K562 (cell line): Measurements from ENCODE around the gene SLC2A6. TPM values are rescaled to one million over a fixed set of nuclear protein-coding genes. Genes with fewer than 3 reads are reported as not detected.

ENCODE experiments used
- ATAC-seq: fragments of 200-7000 bp; cut with Tn5 transposase; 3 replicates; pipeline ENCODE4 v1.9.1; 2020; ENCODE audit warnings: moderate library complexity
- BruUV-seq: library from RNA; stranded (reverse); fragments of 400-500 nt; replicated peaks from 2 replicates; lab custom pipeline; 2021; lab: Mats Ljungman, UMichigan
- CTCF ChIA-PET: fragments of 300-600 bp; formaldehyde crosslinking; extraction: SDS; loops from one replicate; lab custom pipeline; 2021; ENCODE audit warnings: low intra/inter-chr PET ratio; lab: Yijun Ruan, JAX
- POLR2A ChIA-PET: fragments of 300-600, 350-650 bp; sonication (Branson Sonifier 250); formaldehyde crosslinking; extraction: SDS; loops from one replicate; lab custom pipeline; 2021; ENCODE audit warnings: antibody characterized with exemption, inconsistent platforms; lab: Yijun Ruan, JAX
- DNase-seq, 4 experiments: peaks; one replicate each; pipeline versions ENCODE4 v3.0.0 to v3.0.0-alpha.2; 2011 to 2018; ENCODE audit warnings: low spot score in 3 of 4, mixed read lengths in 3 of 4; ENCODE audit errors: extremely low read depth in 1 of 4
- FAIRE-seq: peaks from 2 replicates; lab custom pipeline; 2011; peaks lifted over from hg19 to GRCh38; lab: Jason Lieb, UNC
- H2AFZ ChIP-seq: 2 replicates; pipeline ENCODE4 v1.6.0; 2011; ENCODE audit warnings: low read depth, low read length, control low read depth, inconsistent platforms
- H3K27ac ChIP-seq: fragments of 200-600 bp; 3 replicates; pipeline ENCODE4 v1.8.0; 2011; ENCODE audit warnings: low read depth, mild to moderate bottlenecking, control low read depth, inconsistent platforms, low read length, moderate library complexity, mixed read lengths; ENCODE audit errors: extremely low read depth
- H3K27me3 ChIP-seq, 2 experiments: fragments of 300-600 bp in 1 of 2; 2 replicates in 1 of 2; 3 replicates in 1 of 2; pipeline versions ENCODE4 v1.6.0 to v1.8.0; 2011; ENCODE audit warnings: inconsistent platforms in 2 of 2, low read length in 2 of 2, mild to moderate bottlenecking in 1 of 2, mixed read lengths in 1 of 2, moderate library complexity in 1 of 2; ENCODE audit not compliant: control insufficient read depth in 2 of 2, insufficient read depth in 2 of 2
- H3K36me3 ChIP-seq: fragments of 300-600 bp; 3 replicates; pipeline ENCODE4 v1.8.0; 2011; ENCODE audit warnings: mild to moderate bottlenecking, low read length, inconsistent platforms; ENCODE audit not compliant: control insufficient read depth, insufficient read depth
- H3K4me1 ChIP-seq, 2 experiments: fragments of 200-600 bp in 1 of 2; replicated peaks in 1 of 2; 2 replicates in 1 of 2; 3 replicates in 1 of 2; pipeline versions ENCODE4 v1.5.1 to v1.8.0; 2011; ENCODE audit warnings: inconsistent platforms in 2 of 2, low read length in 2 of 2, mild to moderate bottlenecking in 1 of 2, mixed read lengths in 1 of 2, moderate library complexity in 1 of 2; ENCODE audit not compliant: control insufficient read depth in 2 of 2, insufficient read depth in 2 of 2
- H3K4me2 ChIP-seq: 2 replicates; pipeline ENCODE4 v1.6.1; 2011; ENCODE audit warnings: low read length, control low read depth, inconsistent platforms, mixed read lengths; ENCODE audit not compliant: insufficient read depth
- H3K4me3 ChIP-seq: fragments of 200-600 bp; sonication (generic), shearing (Covaris generic); 2 replicates; pipeline ENCODE4 v1.5.1; 2016; ENCODE audit warnings: control low read depth, inconsistent platforms
- H3K79me2 ChIP-seq: fragments of 200-600 bp; 3 replicates; pipeline ENCODE4 v1.8.0; 2011; ENCODE audit warnings: low read length, inconsistent platforms; ENCODE audit not compliant: control insufficient read depth, insufficient read depth
- H3K9ac ChIP-seq, 2 experiments: 2 replicates each; pipeline versions ENCODE4 v1.6.0 to v1.6.1; 2011; ENCODE audit warnings: low read depth in 2 of 2, low read length in 2 of 2, control low read depth in 1 of 2, inconsistent platforms in 1 of 2, mild to moderate bottlenecking in 1 of 2, mixed read lengths in 1 of 2; ENCODE audit not compliant: insufficient read depth in 1 of 2
- H3K9me1 ChIP-seq: one replicate; pipeline ENCODE4 v1.6.0; 2011; ENCODE audit warnings: inconsistent platforms, mild to moderate bottlenecking, low read length, moderate library complexity; ENCODE audit not compliant: control insufficient read depth, insufficient read depth
- H3K9me3 ChIP-seq: replicated peaks from 2 replicates; pipeline ENCODE4 v1.5.1; 2011; ENCODE audit warnings: low read depth, low read length, inconsistent platforms; ENCODE audit not compliant: control insufficient read depth, insufficient read depth
- H4K20me1 ChIP-seq: replicated peaks from 2 replicates; pipeline ENCODE4 v1.6.1; 2011; ENCODE audit warnings: low read length, inconsistent platforms, mixed read lengths; ENCODE audit not compliant: control insufficient read depth, insufficient read depth
- ESRRA ChIP-seq: fragments of 450-650 bp; IDR thresholded peaks from 2 replicates; pipeline ENCODE4 v1.6.1; 2014; ENCODE audit warnings: low read depth, mild to moderate bottlenecking, moderate library complexity, borderline replicate concordance
- FOS ChIP-seq: IDR thresholded peaks from 3 replicates; pipeline ENCODE4 v1.6.1; 2011; ENCODE audit not compliant: insufficient read length; ENCODE audit errors: extremely low read depth
- FOXA3 ChIP-seq, 2 experiments: fragments of 450-650 bp in 1 of 2; sonication (generic) in 1 of 2; formaldehyde crosslinking; IDR thresholded peaks in 1 of 2; conservative IDR thresholded peaks in 1 of 2; 2 replicates each; pipeline versions ENCODE4 v1.4.0 to v1.8.0; 2020 to 2022; ENCODE audit warnings: mild to moderate bottlenecking in 2 of 2, missing genetic modification reagents in 1 of 2
- GATA2 ChIP-seq: sonication (generic); formaldehyde crosslinking; IDR thresholded peaks from 2 replicates; pipeline ENCODE4 v1.4.0; 2020; ENCODE audit warnings: mild to moderate bottlenecking, missing genetic modification reagents
- HDGF ChIP-seq: fragments of 450-650 bp; IDR thresholded peaks from 2 replicates; pipeline ENCODE4 v1.6.1; 2016
- ZEB2 ChIP-seq: fragments of 450-650 bp; IDR thresholded peaks from 2 replicates; pipeline ENCODE4 v1.6.1; 2016
- ZNF347 ChIP-seq: fragments of 450-650 bp; formaldehyde crosslinking; IDR thresholded peaks from 2 replicates; pipeline ENCODE4 v1.4.0; 2020; ENCODE audit warnings: low read depth, mild to moderate bottlenecking, moderate library complexity
- ZNF384 ChIP-seq: IDR thresholded peaks from 2 replicates; pipeline ENCODE4 v1.6.1; 2012; ENCODE audit warnings: low read depth, low read length, improper control_type of control experiment
- ZNF668 ChIP-seq: fragments of 250-450 bp; sonication (Bioruptor Pico); IDR thresholded peaks from 2 replicates; pipeline ENCODE4 v1.8.0; 2022; ENCODE audit warnings: mild to moderate bottlenecking, inconsistent platforms
- ZNF764 ChIP-seq: fragments of 250-450 bp; sonication (Bioruptor Pico); IDR thresholded peaks from 2 replicates; pipeline ENCODE4 v1.4.0; 2020; ENCODE audit warnings: low read depth, mild to moderate bottlenecking, moderate library complexity
- ZNF778 ChIP-seq: fragments of 450-650 bp; formaldehyde crosslinking; IDR thresholded peaks from 2 replicates; pipeline ENCODE4 v1.4.0; 2020; ENCODE audit warnings: mild to moderate bottlenecking, moderate library complexity
- WGBS: fragments of 100-300 bp; shearing (Covaris generic); methylation state at CpG from one replicate; pipeline ENCODE4 v1.1.6; 2016; ENCODE audit warnings: low coverage, mixed read lengths; ENCODE audit not compliant: insufficient coverage; ENCODE audit errors: missing lambda C conversion rate; 5-methylcytosine and 5-hydroxymethylcytosine counted together
- in situ Hi-C: fragments of 300-500 bp; cut with MboI; formaldehyde crosslinking; loops from 4 replicates; pipeline ENCODE4 v1.15.0; 2018; ENCODE audit warnings: inconsistent platforms, mixed read lengths
- intact Hi-C: fragments of 100-400 bp; cut with micrococcal nuclease; formaldehyde crosslinking; loops from 2 replicates; pipeline ENCODE4 v1.14.2; 2022
- polyA plus RNA-seq, 8 experiments: library from polyadenylated mRNA; depleted of rRNA in 4 of 8; stranded (reverse) in 5 of 8; unstranded in 3 of 8; fragments of >200 nt; fragmentation: Nextera tagmentation in 2 of 8; fragmentation: Illumina TruSeq in 1 of 8; extraction: Ambion mirVana in 2 of 8; extraction: Trizol in 1 of 8; gene quantifications; 2 replicates each; pipeline versions ENCODE4 v1.2.1 to v1.2.3, GENCODE V29; 2011 to 2014; ENCODE audit warnings: inconsistent platforms in 1 of 8, missing spikeins in 1 of 8
- total RNA-seq, 7 experiments: library from RNA; depleted of rRNA in 6 of 7; stranded (reverse); fragments of >200 nt in 6 of 7; fragmentation: Illumina TruSeq in 2 of 7; extraction: Trizol in 2 of 7; gene quantifications; 2 replicates each; pipeline versions ENCODE4 v1.2.1 to v1.2.3, GENCODE V29; 2011 to 2021; ENCODE audit warnings: low replicate concordance in 1 of 7
- TF ChIP-seq, protein P1 (sequence below): sonication (generic); formaldehyde crosslinking; IDR thresholded peaks from 2 replicates; pipeline ENCODE4 v1.8.1; 2023; ENCODE audit warnings: mild to moderate bottlenecking, missing genetic modification reagents

Gene SLC2A6
- total and polyA plus RNA-seq, 9 of the 15 experiments (the other 6 are each of a cell fraction or from before 2014, with no cell fraction given): 0.04 to 0.38 (median 0.09) TPM; not detected in 3

DNA sequence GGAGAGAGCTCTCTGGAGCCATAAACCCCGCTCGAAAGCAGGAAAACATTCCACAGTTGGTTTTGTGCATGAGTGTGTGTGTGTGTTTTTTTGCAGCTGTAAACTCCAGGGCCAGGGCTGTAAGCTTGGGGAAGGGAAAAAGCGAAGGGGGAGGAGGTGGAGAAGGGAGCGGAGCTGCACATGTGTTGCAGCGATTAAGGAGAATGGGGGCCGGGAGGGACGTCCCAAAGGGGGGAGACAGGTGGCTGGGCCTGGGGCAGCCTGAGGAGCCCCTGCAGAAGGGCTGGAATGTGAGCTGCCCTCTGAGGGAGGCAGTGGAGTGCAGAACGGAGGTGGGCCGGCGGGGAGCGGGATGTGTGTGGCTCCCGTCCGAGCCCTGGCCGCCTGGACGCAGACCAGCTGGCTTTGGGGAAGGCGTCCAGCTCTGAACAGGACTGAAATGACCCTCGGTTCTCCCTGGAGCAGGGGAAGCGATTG lies 48.6 kb upstream of the SLC2A6 start (continued):
- no peak for TF ChIP-seq ZNF668 (CRISPR knock-in tag)
- no peak for TF ChIP-seq ZNF384
- TF ChIP-seq, protein P1, sequence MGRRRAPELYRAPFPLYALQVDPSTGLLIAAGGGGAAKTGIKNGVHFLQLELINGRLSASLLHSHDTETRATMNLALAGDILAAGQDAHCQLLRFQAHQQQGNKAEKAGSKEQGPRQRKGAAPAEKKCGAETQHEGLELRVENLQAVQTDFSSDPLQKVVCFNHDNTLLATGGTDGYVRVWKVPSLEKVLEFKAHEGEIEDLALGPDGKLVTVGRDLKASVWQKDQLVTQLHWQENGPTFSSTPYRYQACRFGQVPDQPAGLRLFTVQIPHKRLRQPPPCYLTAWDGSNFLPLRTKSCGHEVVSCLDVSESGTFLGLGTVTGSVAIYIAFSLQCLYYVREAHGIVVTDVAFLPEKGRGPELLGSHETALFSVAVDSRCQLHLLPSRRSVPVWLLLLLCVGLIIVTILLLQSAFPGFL: no peak
- no peak for TF ChIP-seq ZEB2

DNA sequence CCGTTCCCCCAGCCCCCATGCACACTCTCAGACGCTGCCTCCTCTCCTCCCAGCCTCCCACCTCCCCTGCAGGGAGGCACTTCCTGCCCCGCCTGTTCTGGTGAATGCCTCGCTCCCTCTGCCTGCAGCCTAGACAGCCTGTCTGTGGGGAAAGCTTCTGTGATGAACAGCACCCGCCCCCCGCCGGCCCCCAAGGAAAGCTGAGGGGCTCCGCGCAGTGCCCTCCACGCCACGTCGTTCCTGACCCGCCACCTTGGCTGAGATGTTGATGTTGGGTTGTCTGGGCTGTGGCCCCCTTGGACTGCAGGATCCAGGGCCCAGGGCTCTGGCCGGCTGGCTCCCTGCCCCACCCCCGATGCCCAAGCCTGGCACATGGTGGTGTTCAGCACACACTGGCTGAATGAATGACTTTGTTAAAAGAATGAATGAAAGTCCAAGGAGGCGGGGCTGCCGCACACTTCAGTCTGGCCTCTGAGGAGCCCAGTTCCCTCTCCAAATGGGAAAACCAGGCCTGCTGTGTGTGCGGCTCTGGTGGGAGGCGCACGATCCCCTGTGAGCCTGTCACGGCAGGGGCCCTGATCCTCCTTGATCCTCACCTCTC lies 47.9 kb upstream of the SLC2A6 start:
- Histone ChIP-seq H3K4me2 (no peak overlapping the region), H3K9me3 (no peaks in the 10 kb centered on the region), H3K9ac (no peak overlapping the region), H3K79me2 (no peaks in the 10 kb centered on the region), H3K27me3 (peaks cover 73 to 93% of the 10 kb centered on the region in 2 experiments; a peak in 4 of 5 replicates), H3K9me1 (no peaks in the 10 kb centered on the region), H3K4me1 (peaks cover 0 to 21% of the 10 kb centered on the region in 2 experiments; a peak in 1 of 5 replicates), H3K27ac (no peak overlapping the region)
- ChIA-PET POLR2A (interaction anchor here (0.6 kb wide), 1 partner anchor 473 kb away, joined by 3 read pairs; no protein-coding TSS in a partner anchor), CTCF (no interaction called here)
- in situ Hi-C loops (no loop called here), intact Hi-C loops (no loop called here)
- DNase-seq: no peak
- no peak for ATAC-seq
- no peak for FAIRE-seq
- WGBS: 4% methylated on average over 18 of the region's 21 CpGs
- no TSS peak for BruUV-seq
- TF ChIP-seq HDGF (no peak), ESRRA (no peak), FOXA3 (CRISPR knock-in tag; conservative IDR thresholded peaks at IDR 0.05 in 1 of 2, IDR thresholded peaks at IDR 0.05 in 1 of 2) (no peak), ZNF347 (no peak), GATA2 (CRISPR knock-in tag) (no peak), ZNF764 (CRISPR knock-in tag) (no peak), FOS (no peak), ZNF778 (CRISPR knock-in tag) (no peak)
- TF ChIP-seq, all 486 proteins: peak for 0
- no peak overlapping the region for H2AFZ ChIP-seq
- H3K36me3 ChIP-seq: no peaks in the 10 kb centered on the region
- no peak overlapping the region for H3K4me3 ChIP-seq
- peaks cover 22% of the 10 kb centered on the region for H4K20me1 ChIP-seq
